Activated CD8-positive, alpha-beta memory T cell treated with anti-CD3 and anti-CD28 coated beads, Interleukin-2, amount 10 ng/mL, durations not matched to agents 7 days and 5 days (primary cell): ENCODE measurements around the gene SRI. TPM values are rescaled to one million over a fixed set of nuclear protein-coding genes. Genes with fewer than 3 reads are reported as not detected.

ENCODE experiments used
- ATAC-seq: fragments of 150-1000 bp; cut with Tn5 transposase; one replicate; pipeline ENCODE4 v1.10.0; 2021; ENCODE audit warnings: moderate library complexity
- CTCF ChIA-PET: fragments of 350-600 bp; sonication (Branson Sonifier 250); formaldehyde crosslinking; loops from one replicate; lab custom pipeline; 2021; ENCODE audit warnings: antibody characterized with exemption; lab: Charles Lee
- DNase-seq: peaks from one replicate; pipeline ENCODE4 v3.0.0-alpha.2; 2020
- H3K27ac Mint-ChIP-seq: one replicate; pipeline ENCODE4 v1.8.0; 2021; ENCODE audit warnings: mild to moderate bottlenecking, mixed read lengths
- H3K27me3 Mint-ChIP-seq: one replicate; pipeline ENCODE4 v1.8.0; 2021; ENCODE audit warnings: mixed read lengths
- H3K36me3 Mint-ChIP-seq: one replicate; pipeline ENCODE4 v1.8.0; 2021; ENCODE audit warnings: mild to moderate bottlenecking, mixed read lengths
- H3K4me1 Mint-ChIP-seq: one replicate; pipeline ENCODE4 v1.8.0; 2021; ENCODE audit warnings: mixed read lengths
- H3K4me3 Mint-ChIP-seq: one replicate; pipeline ENCODE4 v1.8.0; 2021; ENCODE audit warnings: mild to moderate bottlenecking, moderate library complexity, mixed read lengths
- H3K9me3 Mint-ChIP-seq: one replicate; pipeline ENCODE4 v1.8.0; 2022; ENCODE audit warnings: low read depth, mixed read lengths
- total RNA-seq, 2 experiments: library from RNA; stranded (reverse); gene quantifications; one replicate each; pipeline ENCODE4 v1.2.3, GENCODE V29; 2021

SRI gene
- total RNA-seq, 2 experiments from 2014 or later: 187 to 243 TPM

DNA sequence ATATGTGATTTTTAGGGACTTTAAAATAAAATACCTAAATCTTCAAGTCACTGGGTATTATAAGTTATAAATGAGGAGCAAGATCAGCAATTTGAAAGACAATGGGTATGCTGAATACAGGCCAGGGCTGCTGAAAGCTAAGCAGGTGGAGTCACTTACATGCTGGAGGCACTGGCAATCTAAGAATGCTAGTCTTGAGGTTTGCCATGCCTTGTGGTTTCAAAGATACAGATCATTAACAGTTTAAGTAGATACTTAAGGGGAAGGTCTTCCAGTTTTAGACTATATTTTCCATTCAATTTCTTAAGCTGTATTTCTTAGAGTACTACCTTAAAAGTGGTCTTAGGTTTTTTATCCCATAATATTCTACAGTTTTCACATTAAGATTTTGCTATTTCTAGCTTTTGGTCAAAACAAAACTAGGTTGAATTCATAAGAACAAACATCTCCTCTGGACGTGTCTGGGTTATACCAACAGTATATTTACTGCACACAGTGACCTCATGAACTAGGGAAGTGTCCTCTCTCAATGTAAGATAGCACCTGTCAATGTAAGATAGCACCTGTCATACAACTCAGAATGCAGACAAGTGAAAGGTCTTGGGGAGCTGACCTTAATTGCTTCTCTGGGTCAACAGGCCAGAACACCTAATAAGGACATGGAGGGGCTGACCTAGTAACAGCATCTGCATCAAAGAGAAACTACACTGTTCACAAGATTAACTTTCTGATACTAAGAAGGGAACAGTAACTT, 2.0 kb downstream of the SRI start:
- CTCF ChIA-PET: interaction anchor here (0.6 to 1.6 kb wide), 2 partner anchors 9 to 630 kb away, joined by 4 to 5 read pairs; no protein-coding TSS in a partner anchor
- DNase-seq (no peak), ATAC-seq (no peak)
- Mint-ChIP-seq H3K4me3 (peak overlapping the region; percentile 99), H3K27me3 (no peaks in the 10 kb centered on the region), H3K27ac (peak overlapping the region; percentile 96), H3K4me1 (peaks cover 40% of the 10 kb centered on the region), H3K9me3 (no peaks in the 10 kb centered on the region), H3K36me3 (peaks cover 42% of the 10 kb centered on the region)

DNA sequence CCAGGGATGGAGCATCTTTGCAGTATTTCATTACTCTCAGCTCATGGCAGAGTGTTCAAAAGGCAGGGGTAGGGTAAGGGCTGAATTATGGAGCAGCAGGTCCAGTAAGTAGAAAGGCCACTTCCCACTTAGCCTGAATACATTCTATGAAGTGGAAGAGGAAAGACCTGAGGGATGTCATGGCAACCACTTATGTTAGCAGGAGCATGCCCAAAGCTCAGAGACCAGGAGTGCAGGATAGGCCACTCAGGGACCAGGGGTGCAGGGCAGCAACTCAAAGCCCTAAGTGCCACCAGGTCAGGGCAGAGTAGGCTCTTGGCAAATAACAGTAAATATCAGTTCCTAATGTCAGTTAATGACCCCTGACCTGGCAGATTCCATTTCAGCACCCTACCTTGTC, 3.6 kb downstream of the SRI start:
- H3K4me3 Mint-ChIP-seq: no peak overlapping the region
- no peaks in the 10 kb centered on the region for H3K9me3 Mint-ChIP-seq
- DNase-seq (no peak), ATAC-seq (no peak)
- no peak overlapping the region for H3K27ac Mint-ChIP-seq
- H3K36me3 Mint-ChIP-seq: peaks cover 50% of the 10 kb centered on the region
- H3K4me1 Mint-ChIP-seq: peaks cover 39% of the 10 kb centered on the region
- CTCF ChIA-PET: no interaction called here
- H3K27me3 Mint-ChIP-seq: no peaks in the 10 kb centered on the region

DNA sequence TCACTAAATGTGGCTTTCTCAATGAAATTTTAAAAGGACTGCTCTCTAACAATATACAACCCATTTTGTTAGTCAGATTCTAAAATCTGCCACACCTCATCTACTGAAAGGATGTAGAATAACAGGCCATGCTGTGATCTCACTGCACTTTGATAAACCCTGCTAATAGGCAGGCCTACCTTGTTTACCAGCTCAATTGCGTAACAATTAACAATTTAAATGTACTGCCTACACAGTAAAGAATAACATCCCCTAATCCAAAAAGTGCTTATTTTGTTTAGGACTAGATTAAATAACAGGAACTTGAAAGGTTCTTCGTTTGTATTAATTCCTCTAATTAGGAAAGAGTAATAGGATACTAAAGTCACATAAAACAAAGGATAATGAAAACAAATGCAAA, 4.5 kb downstream of the SRI start:
- H3K4me1 Mint-ChIP-seq: peaks cover 32% of the 10 kb centered on the region
- CTCF ChIA-PET: interaction anchor here (1.6 kb wide), 1 partner anchor 19 kb away, joined by 4 read pairs; no protein-coding TSS in a partner anchor
- H3K9me3 Mint-ChIP-seq: no peaks in the 10 kb centered on the region
- DNase-seq (no peak), ATAC-seq (no peak)
- no peaks in the 10 kb centered on the region for H3K27me3 Mint-ChIP-seq
- no peak overlapping the region for H3K27ac Mint-ChIP-seq
- no peak overlapping the region for H3K4me3 Mint-ChIP-seq
- H3K36me3 Mint-ChIP-seq: peaks cover 53% of the 10 kb centered on the region

DNA sequence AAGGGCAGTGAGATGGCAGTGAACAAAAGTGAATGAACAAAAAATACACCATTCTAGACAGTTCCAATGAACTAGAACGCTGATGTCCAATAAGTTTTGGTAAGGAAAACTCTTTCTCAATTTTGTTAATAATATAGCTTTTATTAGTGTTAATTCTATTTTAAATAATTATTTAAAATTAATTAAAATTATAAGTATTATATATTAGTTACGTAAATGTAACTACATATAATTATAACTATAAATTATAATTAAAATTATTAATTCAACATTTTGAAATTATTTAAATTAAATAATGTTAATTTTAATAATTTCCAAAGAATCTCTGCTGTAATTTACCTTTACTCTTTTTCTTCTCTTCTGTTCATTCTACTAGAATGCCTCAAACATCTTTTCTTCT, 5.4 kb downstream of the SRI start:
- ATAC-seq (no peak), DNase-seq (no peak)
- Mint-ChIP-seq H3K27ac (no peak overlapping the region), H3K9me3 (no peaks in the 10 kb centered on the region), H3K27me3 (no peaks in the 10 kb centered on the region), H3K4me1 (peaks cover 32% of the 10 kb centered on the region), H3K36me3 (peaks cover 60% of the 10 kb centered on the region), H3K4me3 (no peak overlapping the region)
- CTCF ChIA-PET: interaction anchor here (1.1 to 2.0 kb wide), 4 partner anchors 9 to 49 kb away, joined by 3 to 5 read pairs (median 4); no protein-coding TSS in a partner anchor

DNA sequence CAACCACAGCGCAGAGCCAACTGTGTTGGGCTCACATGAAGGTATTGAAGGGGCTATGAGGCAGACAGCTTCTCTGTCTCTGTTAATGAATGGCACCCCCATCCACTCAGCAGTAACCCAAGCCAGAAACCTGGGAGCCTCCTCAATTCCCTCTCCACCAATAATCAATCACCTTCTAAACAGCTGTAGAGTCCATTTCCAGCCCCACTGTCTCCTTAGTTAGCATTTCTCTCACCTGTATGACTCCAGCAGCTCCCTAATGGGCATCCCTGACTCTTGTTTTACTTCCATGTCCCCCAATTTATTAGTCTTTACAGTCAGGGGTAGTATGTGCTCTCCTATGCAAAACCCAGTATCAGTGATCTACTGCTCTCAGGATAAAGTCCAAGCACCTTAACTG, 6.9 kb downstream of the SRI start:
- DNase-seq: no peak
- H3K27me3 Mint-ChIP-seq: no peaks in the 10 kb centered on the region
- CTCF ChIA-PET: interaction anchor here (2.0 kb wide), 1 partner anchor 43 kb away, joined by 5 read pairs; no protein-coding TSS in a partner anchor
- peaks cover 63% of the 10 kb centered on the region for H3K36me3 Mint-ChIP-seq
- no peaks in the 10 kb centered on the region for H3K9me3 Mint-ChIP-seq
- no peak overlapping the region for H3K27ac Mint-ChIP-seq
- peaks cover 27% of the 10 kb centered on the region for H3K4me1 Mint-ChIP-seq
- no peak for ATAC-seq
- H3K4me3 Mint-ChIP-seq: no peak overlapping the region

DNA sequence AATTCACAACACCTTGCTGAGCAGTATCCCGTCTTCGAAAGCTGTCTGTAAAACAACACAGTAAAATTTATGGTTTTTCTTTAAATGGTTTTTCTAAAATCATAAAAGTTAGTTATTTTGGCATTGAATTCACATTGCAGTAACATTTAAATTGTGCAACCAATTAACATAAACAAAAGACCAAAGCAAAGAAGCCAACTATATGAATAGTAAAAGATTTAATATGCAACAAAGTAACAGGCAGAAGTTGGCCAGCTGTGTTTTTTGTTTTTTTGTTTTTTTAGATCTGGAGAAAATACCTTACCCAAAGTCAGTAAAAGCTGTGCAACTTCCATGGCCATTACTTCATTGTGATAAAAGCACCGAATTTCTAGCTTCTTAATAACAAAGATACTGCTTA, 11.3 kb downstream of the SRI start:
- no peaks in the 10 kb centered on the region for H3K9me3 Mint-ChIP-seq
- no peak for ATAC-seq
- H3K36me3 Mint-ChIP-seq: peaks cover 73% of the 10 kb centered on the region

DNA sequence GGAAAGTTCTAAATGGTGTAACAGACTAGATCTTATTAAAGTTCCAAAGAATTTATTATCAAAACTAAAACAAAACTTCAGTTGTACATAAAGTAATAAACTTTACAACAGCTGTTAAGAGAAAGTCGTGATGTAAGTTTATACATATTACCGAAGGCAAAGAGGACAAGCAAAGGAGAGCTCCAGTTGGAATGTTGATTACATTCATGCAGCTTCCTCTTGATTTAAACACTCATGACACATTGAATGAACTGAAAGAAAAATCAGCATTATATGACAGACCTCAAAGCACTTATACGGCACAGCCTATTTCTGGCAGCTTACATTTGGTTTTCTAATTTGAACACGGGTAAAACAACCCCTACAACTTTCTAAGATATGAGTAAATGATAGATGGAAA, 13.6 kb downstream of the SRI start:
- Mint-ChIP-seq H3K36me3 (peaks cover 66% of the 10 kb centered on the region), H3K27me3 (no peaks in the 10 kb centered on the region), H3K9me3 (no peaks in the 10 kb centered on the region), H3K27ac (no peak overlapping the region), H3K4me3 (no peak overlapping the region), H3K4me1 (peaks cover 9% of the 10 kb centered on the region)
- DNase-seq: no peak
- CTCF ChIA-PET: no interaction called here
- no peak for ATAC-seq

More for the DNA sequence above, 11.3 kb downstream of the SRI start:
- Mint-ChIP-seq H3K4me1 (peaks cover 3% of the 10 kb centered on the region), H3K4me3 (no peak overlapping the region), H3K27ac (no peak overlapping the region), H3K27me3 (no peaks in the 10 kb centered on the region)
- CTCF ChIA-PET: interaction anchor here (0.9 to 1.0 kb wide), 2 partner anchors 12 to 16 kb away, joined by 3 read pairs; no protein-coding TSS in a partner anchor
- no peak for DNase-seq

DNA sequence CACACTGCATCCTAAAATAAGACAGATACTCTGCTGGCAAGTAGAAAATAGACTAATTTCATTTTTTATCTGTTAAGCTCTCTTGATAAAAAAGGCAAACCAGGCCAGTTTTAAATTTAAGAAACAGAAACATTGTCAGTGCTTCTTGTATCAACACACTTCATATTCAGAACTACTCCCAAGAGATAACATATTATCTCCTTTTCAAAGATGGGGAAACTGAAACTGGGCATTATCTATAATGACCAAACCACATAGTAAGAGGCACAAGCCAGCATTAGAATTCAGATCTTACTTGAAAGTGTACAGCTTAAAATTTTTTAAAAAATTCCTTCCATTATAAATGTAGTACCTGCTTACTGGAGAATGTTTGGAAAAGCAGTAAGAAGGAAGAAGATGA, 14.7 kb downstream of the SRI start:
- ATAC-seq: no peak
- H3K27ac Mint-ChIP-seq: no peak overlapping the region

DNA sequence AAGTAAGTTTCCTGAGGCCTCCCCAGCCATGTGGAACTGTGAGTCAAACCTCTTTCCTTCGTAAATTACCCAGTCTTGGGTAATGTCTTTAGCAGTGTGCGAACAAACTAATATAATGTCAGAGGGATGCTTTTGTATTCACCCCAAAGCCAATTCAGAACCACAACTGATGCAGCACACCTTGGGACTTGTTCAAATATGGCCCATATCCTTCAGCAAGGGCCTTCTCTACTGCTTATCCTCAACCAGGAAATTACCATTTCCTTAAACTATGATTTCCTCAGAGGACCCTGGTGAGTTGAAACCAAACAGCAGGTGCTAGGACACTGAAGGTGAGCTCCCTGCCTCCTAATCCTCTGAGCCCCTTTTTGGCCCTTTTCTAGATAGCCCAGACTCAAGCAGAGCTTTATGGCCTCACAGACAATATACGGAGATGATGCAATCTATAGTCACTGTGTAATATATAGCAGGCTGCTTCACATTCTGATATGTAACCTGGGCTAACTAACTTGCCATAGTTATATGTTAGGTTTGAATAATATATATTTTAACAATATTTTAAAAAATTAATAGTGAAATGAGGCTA, 15.2 kb downstream of the SRI start:
- Mint-ChIP-seq H3K27me3 (no peaks in the 10 kb centered on the region), H3K36me3 (peaks cover 58% of the 10 kb centered on the region), H3K9me3 (no peaks in the 10 kb centered on the region), H3K4me3 (no peak overlapping the region), H3K4me1 (peaks cover 9% of the 10 kb centered on the region), H3K27ac (no peak overlapping the region)
- CTCF ChIA-PET: no interaction called here
- DNase-seq (no peak), ATAC-seq (no peak)

More for the DNA sequence above, 14.7 kb downstream of the SRI start:
- peaks cover 9% of the 10 kb centered on the region for H3K4me1 Mint-ChIP-seq
- H3K4me3 Mint-ChIP-seq: no peak overlapping the region
- DNase-seq: no peak
- CTCF ChIA-PET: interaction anchor here (0.6 kb wide), 1 partner anchor 15 kb away, joined by 3 read pairs; no protein-coding TSS in a partner anchor
- H3K9me3 Mint-ChIP-seq: no peaks in the 10 kb centered on the region
- peaks cover 62% of the 10 kb centered on the region for H3K36me3 Mint-ChIP-seq
- no peaks in the 10 kb centered on the region for H3K27me3 Mint-ChIP-seq

DNA sequence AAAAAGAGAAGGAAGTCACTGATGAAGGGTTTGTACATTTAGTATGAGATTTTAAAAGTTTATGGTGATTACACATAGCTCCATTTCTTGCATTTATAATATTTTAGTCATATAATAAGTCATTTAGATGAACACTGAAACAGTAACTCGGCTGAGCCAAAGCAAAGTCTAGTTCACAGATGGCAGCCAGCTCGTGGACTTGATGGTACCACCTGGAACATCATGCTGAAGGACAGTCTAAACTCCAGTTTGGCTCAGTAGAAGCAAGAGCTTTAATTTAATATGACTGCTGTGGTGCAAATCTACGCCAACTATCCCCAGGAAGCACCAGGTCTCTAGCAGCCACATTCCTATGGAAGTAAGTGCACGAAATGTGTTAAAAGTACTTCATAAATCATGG, 16.4 kb downstream of the SRI start:
- CTCF ChIA-PET: no interaction called here
- ATAC-seq (no peak), DNase-seq (no peak)
- H3K36me3 Mint-ChIP-seq: peaks cover 49% of the 10 kb centered on the region
- H3K4me3 Mint-ChIP-seq: no peak overlapping the region
- no peaks in the 10 kb centered on the region for H3K27me3 Mint-ChIP-seq
- H3K4me1 Mint-ChIP-seq: peaks cover 9% of the 10 kb centered on the region
- no peaks in the 10 kb centered on the region for H3K9me3 Mint-ChIP-seq
- no peak overlapping the region for H3K27ac Mint-ChIP-seq

DNA sequence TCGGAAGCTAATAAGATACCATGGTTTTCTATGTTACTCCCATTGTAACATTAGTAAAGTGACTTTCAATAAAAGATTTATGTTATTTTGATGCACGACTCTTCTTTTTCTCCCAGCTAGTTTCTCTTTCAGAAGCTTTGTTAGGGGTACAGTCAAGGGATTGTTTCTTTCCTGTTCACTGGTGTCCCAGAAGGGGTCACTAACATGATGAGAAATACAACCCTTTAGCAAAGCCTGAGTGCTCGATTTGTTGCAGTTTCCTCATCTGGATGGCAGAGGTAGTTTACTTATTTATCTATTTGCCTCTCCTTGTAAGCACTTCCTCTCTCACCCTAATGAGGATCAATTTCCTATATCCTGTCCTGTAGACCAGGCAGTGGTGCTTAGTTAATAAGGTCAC, 17.0 kb downstream of the SRI start:
- peaks cover 9% of the 10 kb centered on the region for H3K4me1 Mint-ChIP-seq
- ATAC-seq (no peak), DNase-seq (no peak)
- H3K9me3 Mint-ChIP-seq: no peaks in the 10 kb centered on the region
- peaks cover 45% of the 10 kb centered on the region for H3K36me3 Mint-ChIP-seq
- H3K27ac Mint-ChIP-seq: no peak overlapping the region
- no peak overlapping the region for H3K4me3 Mint-ChIP-seq
- CTCF ChIA-PET: no interaction called here
- no peaks in the 10 kb centered on the region for H3K27me3 Mint-ChIP-seq

DNA sequence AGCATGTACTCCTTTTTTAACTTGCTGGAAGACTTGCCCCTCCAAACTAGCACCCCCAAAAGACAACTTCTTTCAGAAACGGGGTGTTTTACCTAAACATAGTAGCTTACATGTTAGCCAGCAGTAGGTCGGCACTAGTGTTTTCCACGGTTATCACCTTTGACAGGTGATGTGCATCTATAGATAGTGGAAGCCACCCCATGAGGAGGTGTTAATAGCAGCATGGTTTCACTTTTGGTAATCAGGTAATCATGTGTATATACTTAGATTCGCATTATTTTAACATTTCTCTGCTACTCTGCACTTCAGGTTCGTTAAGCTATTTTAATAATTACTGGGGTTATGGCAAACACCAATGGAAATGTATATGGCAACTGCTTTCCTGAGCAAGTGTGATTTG, 17.6 kb downstream of the SRI start:
- CTCF ChIA-PET: no interaction called here
- Mint-ChIP-seq H3K27ac (no peak overlapping the region), H3K4me3 (no peak overlapping the region), H3K9me3 (no peaks in the 10 kb centered on the region), H3K27me3 (no peaks in the 10 kb centered on the region), H3K4me1 (peaks cover 7% of the 10 kb centered on the region), H3K36me3 (peaks cover 42% of the 10 kb centered on the region)
- ATAC-seq: no peak
- DNase-seq: no peak

DNA sequence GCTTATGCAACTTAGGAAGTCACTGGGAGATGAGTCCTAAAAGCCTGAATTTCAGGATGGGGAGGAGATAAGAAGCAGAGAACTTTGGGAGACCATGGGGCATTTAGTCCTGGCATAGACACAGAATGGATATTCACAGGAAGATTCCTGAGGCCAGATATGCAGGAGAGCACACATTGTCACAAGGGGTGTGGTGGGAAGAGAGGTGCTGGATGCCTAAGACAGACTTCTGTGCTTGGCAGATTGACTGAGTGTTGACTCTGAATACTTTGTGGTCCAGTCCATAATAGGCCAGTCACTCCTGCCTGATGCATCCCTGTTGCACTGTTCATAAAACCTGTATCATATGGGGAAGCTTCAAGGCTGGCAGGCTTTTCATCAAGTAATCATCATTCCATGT, 18.5 kb downstream of the SRI start:
- ATAC-seq (no peak), DNase-seq (no peak)
- CTCF ChIA-PET: no interaction called here
- Mint-ChIP-seq H3K9me3 (no peaks in the 10 kb centered on the region), H3K36me3 (peaks cover 37% of the 10 kb centered on the region), H3K4me3 (no peak overlapping the region), H3K27ac (no peak overlapping the region), H3K27me3 (no peaks in the 10 kb centered on the region), H3K4me1 (peaks cover 7% of the 10 kb centered on the region)

DNA sequence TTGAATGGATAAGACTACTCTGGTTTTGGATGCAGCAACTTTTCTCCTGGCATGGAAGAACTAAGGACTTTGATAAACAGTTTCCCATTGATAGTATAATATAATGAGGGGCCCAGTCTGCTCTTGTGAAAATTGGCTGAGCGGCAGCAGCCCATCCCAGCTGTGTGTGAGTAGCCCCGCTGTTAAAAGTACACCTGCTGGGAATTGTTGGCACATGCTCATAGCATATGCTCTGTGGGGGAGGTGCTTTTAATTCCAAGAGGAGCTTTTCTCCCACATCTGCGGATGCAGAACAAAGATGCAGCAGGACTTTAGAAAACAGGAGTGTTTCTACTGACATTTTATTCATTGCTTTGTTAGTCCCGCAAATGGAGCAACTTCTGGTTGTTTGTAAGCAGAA, 19.0 kb downstream of the SRI start:
- Mint-ChIP-seq H3K9me3 (no peaks in the 10 kb centered on the region), H3K27ac (no peak overlapping the region), H3K4me1 (peaks cover 7% of the 10 kb centered on the region), H3K36me3 (peaks cover 32% of the 10 kb centered on the region), H3K4me3 (no peak overlapping the region), H3K27me3 (no peaks in the 10 kb centered on the region)
- DNase-seq (no peak), ATAC-seq (no peak)
- CTCF ChIA-PET: no interaction called here
